ENCODE measurements around the gene ATXN7.

Gene ATXN7

DNA sequence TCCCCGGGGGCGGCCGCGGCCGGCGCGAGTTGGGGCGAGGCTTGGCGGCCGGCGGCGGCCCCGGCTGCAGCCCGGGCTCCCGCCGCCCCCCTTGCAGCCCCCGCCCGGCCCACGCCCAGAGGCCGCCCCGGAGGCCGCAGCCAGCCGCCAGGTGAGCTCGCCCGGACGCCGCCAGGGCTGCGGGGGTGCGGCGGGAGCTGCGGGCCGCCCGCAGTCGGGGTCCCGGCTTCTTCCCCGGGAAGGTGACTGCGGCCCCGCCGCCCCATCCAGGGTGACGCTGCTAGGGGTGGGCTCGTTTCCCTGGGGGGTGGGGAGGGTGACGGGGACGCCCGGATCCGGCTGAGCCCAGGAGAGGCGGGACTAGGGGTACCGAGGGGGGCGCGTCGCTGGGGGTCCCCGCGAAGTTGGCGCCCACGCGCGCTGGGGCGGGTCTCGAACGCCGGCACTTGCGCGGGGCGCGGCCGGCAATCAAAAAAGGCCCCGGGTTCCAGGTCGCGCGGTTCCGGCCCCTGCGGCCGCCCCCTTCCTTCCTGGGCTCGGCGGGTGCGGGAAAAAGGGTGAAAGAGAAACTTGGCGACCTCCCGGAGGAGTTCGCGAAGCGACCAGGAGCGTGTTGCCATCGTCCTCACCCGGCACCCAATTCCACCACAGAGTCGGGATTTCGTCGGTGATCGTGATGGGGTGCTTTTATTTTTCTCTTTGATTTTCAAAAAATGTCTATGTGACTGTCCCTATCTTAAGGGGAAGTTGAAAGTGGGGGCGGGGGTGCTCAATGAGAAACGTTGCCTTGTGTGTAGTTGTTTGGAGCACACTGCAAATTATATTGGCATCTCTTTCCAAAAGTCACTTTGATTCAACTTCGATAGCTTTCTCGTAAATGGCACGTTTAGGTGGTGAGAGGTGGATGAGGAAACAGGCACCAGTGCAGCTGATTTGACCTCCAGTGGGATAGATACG, 619 bp downstream of the ATXN7 start:
- DNase-seq (ENCODE audit: low spot score) = peak; percentile 33

DNA sequence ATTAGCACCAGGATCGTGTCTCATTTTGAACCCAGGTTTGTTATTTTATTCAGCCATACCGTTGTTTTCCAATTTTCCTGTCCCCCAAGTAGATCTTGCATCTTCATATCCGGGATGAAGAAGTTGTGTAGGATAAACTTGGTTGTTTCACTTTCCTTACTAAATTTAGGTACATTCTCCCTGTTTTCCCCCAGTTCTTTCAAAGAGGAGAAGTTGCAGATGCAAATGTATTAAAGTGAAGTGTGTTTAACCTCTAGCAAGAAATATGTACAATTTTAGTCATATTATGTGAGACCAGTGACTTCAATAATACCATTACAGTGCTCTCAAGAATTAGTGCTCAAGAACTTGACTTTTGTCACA, 1.3 kb downstream of the ATXN7 start:
- no peak for DNase-seq (ENCODE audit: low spot score)

DNA sequence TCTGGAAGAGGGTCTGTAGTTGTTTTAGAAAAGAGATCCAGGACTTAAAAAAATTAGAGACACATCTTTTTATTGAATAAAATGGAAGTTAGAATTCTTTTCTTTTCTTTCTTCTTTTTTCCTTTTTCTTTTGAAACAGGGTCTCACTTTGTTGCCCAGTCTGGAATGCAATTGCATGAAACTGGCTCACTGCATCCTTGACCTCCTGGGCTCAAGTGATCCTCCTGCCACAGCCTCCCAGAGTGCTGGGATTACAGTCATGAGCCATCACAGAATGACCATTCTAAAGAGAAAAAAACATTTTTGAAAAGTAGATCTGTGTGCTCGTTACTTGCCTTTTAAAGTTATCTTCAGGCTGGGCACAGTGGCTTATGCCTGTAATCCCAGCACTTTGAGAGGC, 3.6 kb downstream of the ATXN7 start:
- DNase-seq (ENCODE audit: low spot score) = no peak

DNA sequence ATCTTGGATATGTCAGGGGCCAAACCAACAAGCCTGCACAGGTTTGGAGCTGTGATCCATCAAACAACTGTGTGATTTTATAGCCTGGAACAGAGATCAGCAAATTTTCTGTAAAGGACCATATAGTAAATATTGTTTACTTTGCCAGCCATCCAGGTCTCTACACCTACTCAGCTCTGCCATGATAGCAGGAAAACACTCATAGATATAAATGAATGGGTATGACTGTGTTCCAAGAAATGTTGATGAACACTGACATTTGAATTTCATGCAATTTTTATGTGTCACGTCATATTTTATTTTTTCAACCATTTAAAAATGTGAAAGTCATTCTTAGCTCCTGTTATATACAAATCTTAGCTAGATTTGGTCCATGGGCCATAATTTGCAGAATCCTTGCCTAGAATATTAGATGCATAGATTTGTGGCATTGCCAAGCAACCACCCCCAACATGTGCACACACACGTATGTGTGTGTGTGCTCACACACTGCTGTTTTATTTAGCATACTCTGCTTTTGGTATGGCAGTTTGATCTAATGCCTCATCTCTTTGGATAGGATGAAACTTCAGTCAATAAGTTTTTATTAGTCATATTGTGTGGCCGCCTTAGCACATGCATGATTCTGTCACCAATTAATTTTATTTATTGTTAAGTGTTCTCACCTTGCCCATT, 6.4 kb downstream of the ATXN7 start:
- no peak for DNase-seq (ENCODE audit: low spot score)

DNA sequence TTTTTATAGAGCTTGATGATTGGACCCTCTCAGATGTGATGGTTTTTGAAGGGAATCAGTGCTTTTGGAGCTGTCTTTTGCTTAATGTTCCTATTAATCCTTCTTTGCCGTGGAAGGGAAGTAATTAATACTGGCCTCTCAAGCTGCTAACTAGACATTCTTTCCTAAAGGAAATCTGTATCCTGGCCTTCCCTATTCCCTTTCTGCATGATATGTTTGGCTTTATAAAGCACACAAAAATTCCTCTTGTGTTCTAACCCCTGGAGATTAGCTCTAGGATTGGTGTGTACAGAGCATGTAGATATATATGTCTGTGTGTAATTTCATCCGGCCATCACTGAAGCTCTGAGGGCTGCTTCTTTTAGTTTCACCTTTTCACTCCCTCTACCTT, 6.9 kb downstream of the ATXN7 start:
- DNase-seq (ENCODE audit: low spot score) = no peak

DNA sequence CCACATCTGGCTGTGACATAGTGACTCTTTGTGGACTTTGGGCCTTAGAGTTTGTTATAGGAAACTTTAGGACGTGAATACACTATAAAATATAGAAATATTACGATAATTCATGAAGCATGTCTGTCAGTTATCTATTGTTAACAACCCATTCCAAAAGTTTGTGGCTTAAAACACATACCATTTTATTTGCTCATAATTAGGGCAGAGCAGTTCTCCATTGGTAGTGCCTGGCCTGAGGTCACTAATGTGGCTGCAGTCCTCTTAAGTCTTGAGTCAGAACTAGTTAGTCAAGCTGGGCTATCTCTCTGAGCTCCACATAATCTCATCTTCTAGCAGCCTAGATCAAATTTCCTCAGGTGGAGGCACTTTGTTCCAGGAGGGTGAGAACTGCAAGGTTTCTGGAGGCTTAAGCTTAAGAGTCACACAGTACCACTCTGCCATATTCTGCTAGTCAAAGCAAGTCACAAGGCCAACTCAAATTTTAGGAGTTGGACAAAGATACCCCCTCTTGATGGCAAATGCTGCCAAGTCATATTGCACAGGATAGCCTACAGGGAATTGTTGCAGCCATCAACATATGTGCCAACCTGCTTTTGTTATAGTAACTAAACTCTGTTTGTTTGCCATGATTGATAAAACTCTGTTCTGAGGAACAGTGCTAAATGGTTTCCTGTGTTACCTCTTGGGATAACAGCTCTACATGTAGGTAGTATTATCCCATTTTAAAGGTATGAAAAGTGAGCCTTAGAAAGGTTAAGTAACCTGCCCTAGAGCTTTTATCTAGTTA, 8.7 kb downstream of the ATXN7 start:
- no peak for DNase-seq (ENCODE audit: low spot score)

DNA sequence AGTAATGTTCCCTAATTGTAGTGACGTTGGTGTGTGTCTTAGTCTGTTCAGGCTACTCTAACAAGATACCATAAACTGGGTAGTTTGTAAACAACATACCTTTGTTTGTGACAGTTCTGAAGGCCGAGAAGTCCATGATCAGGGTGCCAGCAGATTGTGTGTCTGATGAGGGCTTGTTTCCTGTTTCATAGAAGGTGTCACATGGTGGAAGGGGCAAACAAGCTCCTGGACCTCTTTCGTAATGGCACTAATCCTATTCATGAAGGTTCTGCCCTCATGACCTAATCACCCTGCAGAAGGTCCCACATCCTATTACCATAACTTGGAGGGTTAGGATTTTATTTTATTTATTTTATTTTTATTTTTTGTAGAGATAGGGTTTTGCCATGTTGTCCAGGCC, 11.1 kb downstream of the ATXN7 start:
- no peak for DNase-seq (ENCODE audit: low spot score)

DNA sequence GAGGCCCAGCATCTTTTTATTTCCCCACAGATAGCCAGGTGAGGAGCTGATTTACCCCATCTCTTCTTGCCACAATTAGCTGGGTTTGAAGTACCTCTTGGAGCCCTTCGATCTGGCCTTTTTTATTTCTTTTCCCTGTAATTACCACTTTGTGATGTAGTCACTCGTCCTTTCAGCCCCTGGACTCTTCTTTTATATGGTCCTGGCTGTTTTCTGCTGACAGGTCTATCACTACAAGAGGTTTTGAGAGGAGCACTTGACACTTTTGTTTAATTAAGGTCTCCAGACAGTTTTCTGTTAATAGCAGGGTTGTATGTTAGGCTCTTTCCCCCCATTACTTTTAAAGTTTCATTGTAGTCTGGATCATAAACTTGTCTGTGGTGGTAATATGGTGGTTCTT, 11.8 kb downstream of the ATXN7 start:
- no peak for DNase-seq (ENCODE audit: low spot score)

DNA sequence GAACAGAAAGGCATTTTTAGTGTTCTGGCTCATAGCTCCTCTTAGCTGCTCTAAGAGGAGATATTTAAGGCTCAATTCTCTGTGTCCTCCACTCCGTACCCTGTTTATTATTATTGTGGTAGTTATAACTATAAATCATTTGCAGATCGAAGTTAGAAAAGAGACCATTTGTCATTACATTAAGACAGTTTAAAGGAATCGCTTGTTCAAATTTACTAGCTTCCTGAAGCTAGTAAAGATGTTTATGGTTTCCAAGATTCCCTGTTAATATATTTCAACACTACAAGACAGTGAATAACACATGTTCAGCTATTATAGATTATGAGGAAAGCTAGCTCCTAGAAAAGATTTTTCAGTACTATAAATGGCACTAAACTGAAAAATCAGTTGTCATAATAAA, 12.6 kb downstream of the ATXN7 start:
- no peak for DNase-seq (ENCODE audit: low spot score)

DNA sequence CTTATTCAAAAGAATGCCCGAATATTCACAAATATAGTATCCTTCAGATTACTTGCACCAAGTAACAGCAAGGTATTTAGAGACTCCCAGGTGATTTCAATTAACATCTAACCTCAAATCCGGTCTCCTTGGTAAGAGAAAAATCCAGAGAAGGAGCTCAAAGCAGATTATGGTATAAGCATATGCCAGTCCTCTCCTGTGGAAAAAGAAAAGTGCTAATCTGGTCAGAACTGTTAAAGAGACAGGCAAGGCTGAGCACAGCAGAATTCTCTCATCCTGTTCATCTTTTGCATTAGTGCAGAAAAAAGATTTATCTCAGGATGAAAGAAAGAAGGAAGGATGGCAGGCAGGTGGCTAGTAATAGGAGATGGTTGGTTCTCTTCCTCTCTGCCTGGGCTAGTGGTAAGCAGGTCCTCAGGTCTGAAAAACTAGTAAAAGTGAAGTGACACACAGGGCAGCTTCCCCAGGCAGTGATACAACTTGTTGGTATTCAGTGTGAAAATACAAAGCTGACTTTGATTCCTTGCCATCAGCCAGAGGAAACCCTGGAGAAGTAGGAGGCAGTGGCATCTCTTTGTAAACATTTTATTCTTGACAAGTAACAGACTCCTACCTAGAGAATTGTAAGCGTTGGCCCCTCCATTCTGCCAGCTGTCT, 14.2 kb downstream of the ATXN7 start:
- DNase-seq (ENCODE audit: low spot score) = no peak

DNA sequence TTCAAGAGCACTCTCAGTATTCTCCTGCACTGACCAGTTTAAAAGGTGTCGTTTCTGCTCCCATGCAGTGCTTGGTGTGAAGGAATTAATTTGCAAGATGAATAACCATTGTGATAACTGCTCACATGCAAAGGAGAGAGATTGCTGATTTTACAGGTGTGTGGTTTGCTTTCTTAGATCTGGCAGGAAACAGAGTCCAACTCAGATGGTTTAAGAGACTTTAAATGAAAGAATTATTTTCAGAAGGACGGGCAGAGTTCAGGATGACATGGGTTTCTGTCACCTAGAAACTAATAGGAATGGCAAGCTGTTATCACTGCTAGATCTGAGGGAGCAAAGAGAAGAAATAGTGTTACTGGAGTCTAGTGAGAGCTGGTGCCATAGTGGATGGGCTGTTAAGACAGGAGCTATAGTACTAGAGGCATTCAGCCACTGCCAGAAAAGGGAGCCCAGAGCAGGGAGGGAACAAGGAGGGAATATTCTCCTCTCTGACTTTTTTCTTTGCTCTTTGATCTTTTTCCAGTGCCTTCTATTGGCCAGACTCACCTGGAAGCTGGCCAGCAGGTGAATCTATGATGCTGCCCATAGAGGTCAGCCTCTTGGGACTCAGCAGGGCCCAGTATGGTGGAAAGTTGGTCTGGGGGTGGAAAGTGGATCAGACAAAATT, 14.9 kb downstream of the ATXN7 start:
- DNase-seq (ENCODE audit: low spot score) = no peak

DNA sequence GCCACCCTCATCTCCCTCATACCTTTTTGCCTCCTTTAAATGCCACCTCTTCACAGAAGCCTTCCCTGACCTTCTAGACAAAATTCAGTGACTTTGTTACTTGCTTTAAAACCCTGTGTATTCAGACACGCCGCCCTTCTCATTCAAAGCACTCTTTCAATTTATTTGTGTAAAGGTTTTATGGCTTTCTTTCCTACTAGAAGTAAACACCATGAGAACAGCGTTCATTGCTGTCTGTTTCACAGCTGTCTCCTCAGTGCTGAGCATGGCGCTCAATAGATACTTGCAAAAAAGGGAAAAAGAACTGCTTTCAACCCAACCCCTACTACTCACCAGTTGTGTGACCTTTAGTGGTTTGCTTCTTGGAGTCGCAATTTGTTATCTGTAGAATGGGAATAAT, 17.0 kb downstream of the ATXN7 start:
- DNase-seq (ENCODE audit: low spot score) = no peak

DNA sequence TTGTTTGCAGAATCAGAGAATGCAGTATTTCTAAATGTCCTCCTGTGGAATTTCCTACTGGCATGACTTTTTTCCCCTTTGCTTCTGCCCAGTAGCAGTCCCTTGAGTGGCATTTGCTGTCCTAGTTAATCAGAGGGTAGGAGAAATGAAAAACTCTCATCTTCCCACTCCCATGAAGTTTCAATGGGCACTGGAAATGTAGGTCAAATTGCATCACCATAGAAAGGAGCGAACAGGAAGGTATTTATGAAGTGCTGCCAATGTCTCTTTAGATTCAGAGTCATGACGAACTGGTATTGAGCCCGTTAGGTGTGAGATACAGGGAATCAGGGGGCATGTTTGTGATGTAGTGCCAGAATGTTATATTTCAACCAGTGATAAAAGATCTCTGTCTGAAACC, 23.2 kb downstream of the ATXN7 start:
- DNase-seq (ENCODE audit: low spot score) = no peak

DNA sequence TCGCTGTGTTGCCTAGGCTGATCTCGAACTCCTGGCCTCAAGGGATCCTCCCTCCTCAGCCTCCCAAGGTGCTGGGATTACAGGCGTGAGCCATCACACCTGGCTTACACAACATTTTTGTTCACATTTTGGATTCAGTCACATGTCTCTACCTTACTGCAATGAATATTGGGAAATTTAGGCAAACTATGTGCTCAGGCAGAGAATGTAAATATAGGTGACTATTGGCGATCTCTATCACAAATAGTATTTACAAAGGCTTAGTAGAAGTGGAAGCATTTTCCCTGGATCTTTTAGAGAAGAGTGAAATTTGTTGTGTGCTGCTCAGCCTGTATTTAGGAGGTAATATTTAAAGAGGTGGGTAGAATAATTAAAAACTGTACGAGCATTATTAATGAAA, 27.9 kb downstream of the ATXN7 start:
- DNase-seq (ENCODE audit: low spot score) = no peak

DNA sequence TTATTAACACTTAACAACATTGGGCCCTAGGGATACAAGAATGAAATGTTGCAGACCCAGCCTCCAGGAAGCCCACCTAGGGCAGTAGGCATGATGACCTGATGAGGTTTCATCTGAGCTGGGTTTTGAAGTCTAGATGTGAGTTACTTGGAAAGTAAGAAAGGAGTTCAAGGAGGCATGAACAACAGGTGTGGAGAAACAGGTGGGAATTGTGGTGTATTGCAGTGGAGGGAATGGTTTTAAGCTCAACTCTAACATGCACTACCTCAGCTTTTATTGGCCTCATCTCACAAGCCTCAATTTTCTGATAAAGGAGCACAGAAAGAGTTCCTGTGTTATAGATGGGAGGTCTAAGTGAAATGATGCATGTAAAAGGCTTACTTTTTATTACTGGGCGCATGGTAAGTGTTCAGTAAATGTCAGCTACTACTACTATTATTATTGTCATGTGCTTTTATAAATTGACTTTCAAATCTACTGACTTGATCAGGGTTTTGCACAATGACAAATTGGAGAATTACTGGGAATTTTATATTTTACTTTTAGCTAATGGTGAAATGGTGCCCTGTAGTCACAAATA, 29.2 kb downstream of the ATXN7 start:
- no peak for DNase-seq (ENCODE audit: low spot score)

DNA sequence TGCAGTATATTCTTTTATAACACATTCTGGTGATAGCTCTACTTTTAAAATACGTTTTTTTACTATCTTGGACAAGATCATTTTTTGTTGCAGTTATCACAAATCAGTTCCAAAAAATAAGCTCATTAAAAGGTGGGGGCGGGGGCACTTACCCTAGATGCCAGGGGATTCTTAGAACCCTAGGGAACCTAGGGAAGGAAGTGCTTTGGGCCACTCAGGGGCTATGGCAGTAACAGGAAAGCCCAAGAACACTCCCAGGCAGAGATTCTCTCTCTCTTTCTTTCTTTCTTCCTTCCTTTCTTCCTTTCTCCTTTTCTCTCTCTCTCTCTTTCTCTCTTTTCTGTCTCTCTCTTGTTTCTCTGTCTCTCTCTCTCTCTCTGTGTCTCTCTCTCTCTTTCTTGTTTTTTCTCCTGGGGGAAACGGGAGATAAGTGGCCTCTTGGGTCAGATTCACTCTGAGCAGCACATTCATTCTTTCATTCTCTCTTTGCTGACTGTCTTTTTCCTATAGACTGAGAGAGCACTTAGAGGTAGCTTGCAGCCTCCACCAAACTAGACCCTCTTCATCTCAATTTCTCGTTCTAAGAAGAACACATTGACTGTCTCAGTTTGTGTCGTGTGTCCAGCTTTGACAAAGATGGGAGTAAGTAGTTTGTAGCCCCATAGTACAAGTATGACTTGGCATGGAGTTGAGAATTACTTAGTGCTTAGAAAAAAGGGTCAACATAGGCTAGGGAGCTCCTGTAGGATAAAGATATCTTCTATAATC, 31.9 kb downstream of the ATXN7 start:
- DNase-seq (ENCODE audit: low spot score) = no peak

DNA sequence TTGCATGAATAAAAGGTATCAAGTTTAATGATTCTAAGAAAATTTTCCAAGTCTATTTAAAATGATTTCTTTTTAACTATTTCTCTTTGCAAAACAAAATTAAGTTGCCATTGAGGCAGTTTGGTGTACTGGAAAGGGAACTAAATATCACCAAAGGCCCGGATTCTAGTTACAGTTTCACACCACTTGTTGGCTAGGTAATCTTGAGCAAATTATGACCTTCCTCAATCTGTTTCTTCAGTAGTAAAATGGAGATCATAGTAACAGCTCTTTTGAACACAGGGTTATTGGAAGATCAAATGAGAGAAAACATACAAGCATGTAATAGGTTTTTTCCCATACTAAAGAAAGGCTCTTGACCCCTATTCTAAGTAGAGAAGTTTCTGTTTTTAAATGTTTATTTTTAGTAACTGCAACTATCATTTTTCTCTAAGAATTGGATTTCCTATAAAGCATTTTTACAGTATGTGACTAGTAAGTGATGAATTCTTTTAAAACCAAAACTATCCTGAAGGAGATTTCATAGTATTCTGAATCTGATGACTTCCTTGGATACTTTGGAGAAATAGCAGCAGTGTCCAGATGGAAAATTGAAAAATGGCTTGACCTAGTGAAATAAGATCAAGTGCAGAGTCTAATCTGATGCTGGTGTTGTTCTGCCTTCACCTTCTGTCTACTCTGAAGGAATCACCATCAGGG, 32.8 kb downstream of the ATXN7 start:
- DNase-seq (ENCODE audit: low spot score) = no peak

DNA sequence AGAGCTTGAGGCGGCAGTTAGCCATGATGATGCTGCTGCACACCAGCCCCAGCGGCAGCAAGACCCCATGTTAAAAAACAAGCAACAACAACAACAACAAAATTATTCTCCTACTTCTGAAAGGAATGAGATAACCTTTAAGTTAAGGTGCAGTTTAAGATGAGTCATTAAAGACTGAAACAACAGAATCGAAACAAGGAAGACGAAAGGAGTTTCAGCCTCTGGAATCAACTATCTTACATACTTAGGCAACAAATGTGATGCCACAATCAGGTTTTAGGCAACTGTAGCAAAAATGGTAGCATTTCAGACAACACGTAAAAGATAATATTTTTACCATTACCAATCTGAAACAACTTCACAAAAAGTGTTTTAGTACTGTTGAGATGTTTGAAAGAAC, 36.3 kb downstream of the ATXN7 start:
- DNase-seq (ENCODE audit: low spot score) = no peak

DNA sequence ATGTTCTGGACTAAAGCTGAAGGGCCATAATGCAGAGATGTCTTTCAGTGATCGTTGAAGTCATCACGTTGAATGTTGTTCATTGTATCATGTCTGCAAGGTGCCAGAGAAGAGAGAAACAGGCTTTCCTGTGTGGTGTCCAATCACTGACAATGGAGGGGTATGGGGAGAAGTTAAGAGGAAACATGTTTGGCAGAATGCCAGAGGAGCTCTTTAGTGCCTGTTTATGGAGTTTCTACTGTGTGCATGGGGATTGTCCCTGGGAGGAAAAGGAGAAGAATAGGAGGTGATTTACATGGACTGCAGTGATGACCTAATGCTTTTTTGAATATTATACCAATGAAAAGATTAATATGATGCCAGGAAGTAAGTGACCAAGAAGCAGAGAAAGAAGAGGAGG, 36.8 kb downstream of the ATXN7 start:
- DNase-seq (ENCODE audit: low spot score) = no peak

Measured in globus pallidus (tissue), 1 donor.